OCI-LY1 (cell line): ENCODE data around the gene OVOL2.

Experiments
- H2AFZ ChIP-seq: fragments of 200-600 bp; sonication (generic), shearing (Covaris generic); 2 replicates; pipeline ENCODE4 v1.6.0; 2014; ENCODE audit warnings: antibody characterized with exemption, mild to moderate bottlenecking, low read length
- H3F3A ChIP-seq: fragments of 200-600 bp; sonication (generic), shearing (Covaris generic); 2 replicates; pipeline ENCODE4 v1.6.0; 2014; ENCODE audit warnings: mild to moderate bottlenecking, antibody characterized with exemption, low read length, moderate library complexity; ENCODE audit not compliant: insufficient read depth
- H3K27ac ChIP-seq: fragments of 200-600 bp; sonication (generic); 2 replicates; pipeline ENCODE4 v1.5.1; 2014; ENCODE audit warnings: low read length, mixed run types, mild to moderate bottlenecking, low read depth; ENCODE audit not compliant: poor library complexity, severe bottlenecking
- H3K27me3 ChIP-seq: fragments of 200-600 bp; sonication (generic); 2 replicates; pipeline ENCODE4 v1.6.0; 2014; ENCODE audit warnings: antibody characterized with exemption, mild to moderate bottlenecking, low read length, moderate library complexity; ENCODE audit not compliant: insufficient read depth
- H3K36me3 ChIP-seq: fragments of 200-600 bp; sonication (generic); 2 replicates; pipeline ENCODE4 v1.6.1; 2014; ENCODE audit warnings: mild to moderate bottlenecking, antibody characterized with exemption, low read length, moderate library complexity, mixed read lengths; ENCODE audit not compliant: insufficient read depth
- H3K4me1 ChIP-seq: fragments of 200-600 bp; sonication (generic); 2 replicates; pipeline ENCODE4 v1.5.1; 2014; ENCODE audit warnings: mild to moderate bottlenecking, low read length, moderate library complexity; ENCODE audit not compliant: insufficient read depth, severe bottlenecking
- H3K4me2 ChIP-seq: fragments of 200-600 bp; sonication (generic), shearing (Covaris generic); 2 replicates; pipeline ENCODE4 v1.6.1; 2014; ENCODE audit warnings: low read length
- H3K4me3 ChIP-seq: fragments of 200-600 bp; sonication (generic); 2 replicates; pipeline ENCODE4 v1.5.1; 2014; ENCODE audit warnings: low read length, low read depth, mild to moderate bottlenecking, mixed read lengths; ENCODE audit not compliant: poor library complexity, severe bottlenecking
- H3K79me2 ChIP-seq: fragments of 200-600 bp; shearing (Covaris generic); 2 replicates; pipeline ENCODE4 v1.6.1; 2016; ENCODE audit warnings: mixed run types, low read length, mixed read lengths; ENCODE audit not compliant: insufficient read depth
- H3K9ac ChIP-seq: fragments of 200-600 bp; sonication (generic), shearing (Covaris generic); 2 replicates; pipeline ENCODE4 v1.6.1; 2014; ENCODE audit warnings: mild to moderate bottlenecking, low read length, mixed read lengths
- H3K9me2 ChIP-seq: fragments of 200-600 bp; sonication (generic), shearing (Covaris generic); 2 replicates; pipeline ENCODE4 v1.6.1; 2014; ENCODE audit warnings: low read depth, mild to moderate bottlenecking, low read length, mixed read lengths
- H3K9me3 ChIP-seq: fragments of 200-600 bp; shearing (Covaris generic); 2 replicates; pipeline ENCODE4 v1.6.1; 2014; ENCODE audit warnings: low read length, mixed read lengths
- H4K20me1 ChIP-seq: fragments of 200-600 bp; sonication (generic), shearing (Covaris generic); 2 replicates; pipeline ENCODE4 v1.6.0; 2016; ENCODE audit warnings: mild to moderate bottlenecking, low read length; ENCODE audit not compliant: insufficient read depth
- EZH2 ChIP-seq: fragments of 200-600 bp; sonication (generic), shearing (Covaris generic); IDR thresholded peaks from 2 replicates; pipeline ENCODE4 v1.8.0; 2017; ENCODE audit warnings: borderline replicate concordance, mixed run types, mild to moderate bottlenecking, antibody characterized with exemption, low read length, moderate library complexity, mixed read lengths
- TF ChIP-seq, protein P1 (sequence below): fragments of 200-600 bp; sonication (generic), shearing (Covaris generic); IDR thresholded peaks from 2 replicates; pipeline ENCODE4 v1.5.1; 2017; ENCODE audit warnings: mild to moderate bottlenecking, antibody characterized with exemption, low read length, moderate library complexity, mixed read lengths

The OVOL2 gene

DNA sequence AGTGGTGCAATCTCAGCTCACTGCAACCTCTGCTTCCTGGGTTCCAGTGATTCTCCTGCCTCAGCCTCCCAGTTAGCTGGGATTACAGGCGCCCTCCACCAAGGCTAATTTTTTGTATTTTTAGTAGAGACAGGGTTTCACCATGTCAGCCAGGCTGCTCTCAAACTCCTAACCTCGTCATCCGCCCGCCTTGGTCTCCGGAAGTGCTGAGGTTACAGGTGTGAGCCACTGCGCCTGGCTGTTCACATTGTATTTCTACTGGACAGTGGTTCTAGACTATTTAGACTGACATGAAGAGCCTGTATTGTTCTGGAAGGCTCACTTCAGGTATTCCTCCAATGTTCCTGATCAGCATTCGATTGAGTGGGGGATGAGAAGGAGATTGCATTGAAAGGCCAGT, 14.8 kb upstream of the OVOL2 start:
- Histone ChIP-seq H3K9me2 (no peaks in the 10 kb centered on the region), H4K20me1 (no peaks in the 10 kb centered on the region), H3K4me2 (no peak overlapping the region), H3K9ac (no peak overlapping the region), H3K4me3 (no peak overlapping the region), H2AFZ (no peak overlapping the region), H3K27me3 (no peaks in the 10 kb centered on the region), H3K27ac (no peak overlapping the region), H3K36me3 (no peaks in the 10 kb centered on the region), H3K4me1 (no peaks in the 10 kb centered on the region), H3F3A (no peaks in the 10 kb centered on the region), H3K79me2 (no peaks in the 10 kb centered on the region), H3K9me3 (no peaks in the 10 kb centered on the region)
- TF ChIP-seq, protein P1, sequence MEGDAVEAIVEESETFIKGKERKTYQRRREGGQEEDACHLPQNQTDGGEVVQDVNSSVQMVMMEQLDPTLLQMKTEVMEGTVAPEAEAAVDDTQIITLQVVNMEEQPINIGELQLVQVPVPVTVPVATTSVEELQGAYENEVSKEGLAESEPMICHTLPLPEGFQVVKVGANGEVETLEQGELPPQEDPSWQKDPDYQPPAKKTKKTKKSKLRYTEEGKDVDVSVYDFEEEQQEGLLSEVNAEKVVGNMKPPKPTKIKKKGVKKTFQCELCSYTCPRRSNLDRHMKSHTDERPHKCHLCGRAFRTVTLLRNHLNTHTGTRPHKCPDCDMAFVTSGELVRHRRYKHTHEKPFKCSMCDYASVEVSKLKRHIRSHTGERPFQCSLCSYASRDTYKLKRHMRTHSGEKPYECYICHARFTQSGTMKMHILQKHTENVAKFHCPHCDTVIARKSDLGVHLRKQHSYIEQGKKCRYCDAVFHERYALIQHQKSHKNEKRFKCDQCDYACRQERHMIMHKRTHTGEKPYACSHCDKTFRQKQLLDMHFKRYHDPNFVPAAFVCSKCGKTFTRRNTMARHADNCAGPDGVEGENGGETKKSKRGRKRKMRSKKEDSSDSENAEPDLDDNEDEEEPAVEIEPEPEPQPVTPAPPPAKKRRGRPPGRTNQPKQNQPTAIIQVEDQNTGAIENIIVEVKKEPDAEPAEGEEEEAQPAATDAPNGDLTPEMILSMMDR = no peak
- TF ChIP-seq EZH2 = no peak

- no peaks in the 10 kb centered on the region for H3K9me3 ChIP-seq
- no peak overlapping the region for H3K9ac ChIP-seq
- no peaks in the 10 kb centered on the region for H3K36me3 ChIP-seq
- no peaks in the 10 kb centered on the region for H4K20me1 ChIP-seq
- H3K79me2 ChIP-seq = no peaks in the 10 kb centered on the region
- H3K9me2 ChIP-seq = no peaks in the 10 kb centered on the region
- no peak for TF ChIP-seq EZH2
- TF ChIP-seq, protein P1 = peak; percentile 28; the same call in 1 of the 2 replicates
- H3K4me1 ChIP-seq = no peaks in the 10 kb centered on the region
- no peak overlapping the region for H3K27ac ChIP-seq
- H2AFZ ChIP-seq = no peak overlapping the region
- no peak overlapping the region for H3K4me3 ChIP-seq
- H3K4me2 ChIP-seq = no peak overlapping the region
- H3K27me3 ChIP-seq = peaks cover 3% of the 10 kb centered on the region; the same call in 1 of the 2 replicates
- no peaks in the 10 kb centered on the region for H3F3A ChIP-seq
These were observed 9.0 kb upstream of the OVOL2 start for GRCh38 chr20:18066421-18067333.

DNA sequence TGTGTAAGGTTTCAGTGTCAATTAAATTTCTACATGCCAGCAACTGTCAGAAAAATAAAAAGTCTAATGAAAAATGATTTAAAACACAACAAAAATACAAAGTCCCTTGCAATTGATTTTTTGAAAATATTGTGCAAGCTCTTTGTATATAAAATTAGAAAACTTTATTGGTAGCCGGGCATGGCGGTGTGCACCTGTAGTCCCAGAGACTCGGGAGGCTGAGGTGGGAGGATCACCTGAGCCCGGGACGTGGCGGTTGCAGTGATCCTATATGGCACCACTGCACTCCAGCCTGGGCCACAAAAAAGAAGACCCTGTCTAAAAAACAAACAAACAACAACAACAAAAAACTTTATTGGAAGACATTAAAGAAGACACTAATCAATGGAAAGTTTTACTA, 6.0 kb upstream of the OVOL2 start:
- Histone ChIP-seq H3K9ac (no peak overlapping the region), H3K27me3 (peaks cover 10% of the 10 kb centered on the region; the same call in 1 of the 2 replicates), H3K36me3 (no peaks in the 10 kb centered on the region), H2AFZ (no peak overlapping the region), H3K79me2 (no peaks in the 10 kb centered on the region), H3K4me2 (no peak overlapping the region), H4K20me1 (no peaks in the 10 kb centered on the region), H3F3A (no peaks in the 10 kb centered on the region), H3K9me3 (no peaks in the 10 kb centered on the region), H3K9me2 (no peaks in the 10 kb centered on the region), H3K4me3 (no peak overlapping the region), H3K4me1 (no peaks in the 10 kb centered on the region), H3K27ac (no peak overlapping the region)
- TF ChIP-seq, protein P1 = no peak
- TF ChIP-seq EZH2 = no peak
